LNCAP (cell line): Measurements from ENCODE around the gene SAE1.

Experiments
- CTCF ChIP-seq: fragments of 450-650 bp; IDR thresholded peaks from 2 replicates; pipeline ENCODE4 v1.5.1; 2017; ENCODE audit warnings: mild to moderate bottlenecking

The SAE1 gene

GRCh38 chr19:47161876-47162489 lies 31.3 kb downstream of the SAE1 start:
- no peak for TF ChIP-seq CTCF

- TF ChIP-seq CTCF: no peak
Observed at GRCh38 chr19:47168065-47168464, 37.4 kb downstream of the SAE1 start.

- no peak for TF ChIP-seq CTCF
Observed at GRCh38 chr19:47172666-47173455, 42.2 kb downstream of the SAE1 start.

- TF ChIP-seq CTCF: no peak
Observed at GRCh38 chr19:47176071-47176626, 45.5 kb downstream of the SAE1 start.

- no peak for TF ChIP-seq CTCF
Observed at GRCh38 chr19:47176627-47177090, 46.0 kb downstream of the SAE1 start.

- TF ChIP-seq CTCF: no peak
Observed at GRCh38 chr19:47179653-47180310, 49.1 kb downstream of the SAE1 start.

- no peak for TF ChIP-seq CTCF
Observed at GRCh38 chr19:47183601-47184000, 53.0 kb downstream of the SAE1 start.
